HG02798 (cell line): Measurements from ENCODE around the gene MTG1.
"Not testable (repeated sequence)": the region's sequence is repeated elsewhere in the genome, so short reads cannot be mapped to it uniquely, and the experiment has no call there.

Experiments
- ATAC-seq: cut with Tn5 transposase; IDR thresholded peaks from one replicate; pipeline ENCODE4 v1.9.1; 2021; ENCODE audit warnings: mild to moderate bottlenecking; ENCODE audit not compliant: unreplicated experiment, poor library complexity

MTG1 gene

DNA sequence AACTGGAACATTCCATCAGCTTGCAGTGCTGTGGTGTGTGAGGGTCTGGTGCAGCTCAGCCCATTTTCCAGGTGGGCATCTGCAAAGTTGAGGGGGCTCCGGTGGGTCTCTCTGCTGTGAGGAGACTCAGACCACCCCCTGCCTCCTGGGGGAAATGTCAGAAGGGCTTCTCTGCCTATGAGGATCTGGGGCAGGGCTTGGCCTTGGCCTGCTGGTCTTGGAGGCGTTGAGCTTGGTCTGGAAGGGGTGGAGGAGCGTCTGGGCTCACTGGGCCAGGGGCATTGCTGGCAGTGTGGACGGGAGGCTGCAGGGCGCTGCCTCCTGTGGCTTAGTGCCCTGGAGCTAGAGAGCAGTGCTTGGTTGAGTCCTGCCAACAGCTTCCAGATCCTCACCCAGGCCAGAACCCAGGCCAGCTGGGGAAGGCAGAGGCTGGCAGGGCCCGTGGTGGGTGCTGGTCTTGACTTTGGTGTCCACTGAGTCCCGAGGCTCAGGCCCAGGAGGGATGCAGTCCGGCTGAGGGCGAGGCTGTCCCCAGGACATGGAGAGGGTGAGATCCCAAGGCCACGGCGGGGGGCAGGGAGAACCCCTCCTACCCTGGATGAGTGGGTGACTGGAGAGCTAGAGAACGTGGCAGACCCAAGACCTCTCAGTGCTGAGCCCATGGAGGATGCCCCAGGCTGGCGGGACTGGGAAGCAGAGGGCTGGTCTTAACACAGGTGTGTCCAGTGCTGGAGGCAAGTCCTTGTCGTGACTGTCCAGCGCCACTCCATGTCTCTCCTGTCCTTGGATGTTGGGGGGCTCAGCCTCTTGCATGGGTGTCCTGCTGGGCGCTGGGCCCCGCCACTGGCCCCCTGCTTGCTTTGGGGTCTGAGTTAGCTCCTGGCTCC, 27.6 kb downstream of the MTG1 start:
- ATAC-seq, result no peak

DNA sequence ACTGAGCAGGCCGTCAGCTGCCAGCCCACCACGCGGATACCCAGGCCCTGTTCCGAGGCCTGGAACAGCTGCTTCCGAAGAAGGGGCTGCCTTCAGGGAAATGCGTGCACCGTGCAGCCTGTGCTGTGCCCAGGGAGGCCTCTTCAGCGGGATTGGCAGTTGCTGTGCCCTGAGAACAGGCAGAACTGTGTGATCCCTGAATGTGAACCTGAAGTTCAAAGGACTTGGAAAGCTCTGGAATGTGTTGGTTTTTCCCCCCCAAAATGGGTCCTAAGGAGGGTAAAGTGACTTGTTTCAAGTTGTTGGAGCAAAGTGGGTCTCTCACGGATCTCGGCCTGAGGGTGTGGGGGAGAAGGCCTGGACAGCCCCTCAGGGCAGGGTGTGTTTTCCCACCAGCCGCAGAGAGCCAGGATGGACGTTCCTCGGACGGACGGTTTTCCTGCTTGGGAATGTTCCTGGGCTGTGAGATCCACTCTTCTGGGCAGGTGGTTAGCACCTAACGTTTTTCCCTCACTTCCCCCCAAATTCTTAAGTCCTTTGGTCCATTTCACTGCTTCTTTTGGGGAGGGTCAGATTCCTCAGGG, 28.4 kb downstream of the MTG1 start:
- no peak for ATAC-seq

DNA sequence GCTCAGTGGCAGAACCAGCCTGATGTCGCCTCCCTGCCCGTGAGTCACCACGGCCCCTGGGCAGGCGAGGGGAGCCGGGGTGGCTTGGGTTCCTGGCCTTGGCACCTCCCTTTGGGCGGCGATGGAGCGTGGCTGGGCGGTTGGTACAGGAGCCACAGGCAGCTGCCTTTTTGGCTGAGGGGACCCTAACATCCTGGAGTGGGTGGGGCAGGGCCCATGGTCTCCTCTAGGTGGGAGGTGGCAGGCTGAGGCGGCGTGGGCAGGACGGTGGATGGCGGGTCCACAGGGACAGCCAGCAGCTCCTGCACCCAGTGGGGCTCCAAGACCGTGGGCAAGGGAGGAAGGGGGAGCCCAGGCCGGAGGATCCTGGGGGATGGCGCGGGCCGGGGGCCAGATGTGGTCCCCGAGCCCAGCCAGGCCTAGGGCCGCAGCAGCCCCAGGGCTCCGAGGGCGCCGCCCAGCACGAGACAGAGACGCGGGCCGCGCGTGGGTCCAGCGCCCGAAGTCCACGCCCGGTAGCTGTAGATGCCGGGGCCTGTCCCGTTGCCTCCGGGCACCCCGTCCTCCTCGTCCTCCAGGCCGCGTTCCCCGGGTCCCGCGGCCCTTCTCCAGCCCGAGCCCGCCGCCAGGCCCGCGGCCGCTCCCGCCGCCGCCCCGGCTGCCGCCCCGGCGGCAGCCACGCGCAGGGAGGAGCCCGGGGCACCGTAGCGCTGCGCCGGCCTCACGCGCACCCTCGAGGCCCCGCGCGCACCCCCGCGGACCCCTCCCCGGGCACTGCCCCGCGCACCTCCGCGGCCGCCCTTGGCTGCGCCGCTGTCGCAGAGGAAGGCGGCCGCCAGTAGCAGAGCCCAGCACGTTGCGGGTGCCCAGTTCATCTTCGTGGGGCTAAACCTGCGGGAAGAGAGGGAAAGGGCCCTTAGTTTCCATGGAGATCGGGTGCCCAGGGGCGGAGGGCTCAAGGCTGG, 29.1 kb downstream of the MTG1 start:
- ATAC-seq, result no peak

DNA sequence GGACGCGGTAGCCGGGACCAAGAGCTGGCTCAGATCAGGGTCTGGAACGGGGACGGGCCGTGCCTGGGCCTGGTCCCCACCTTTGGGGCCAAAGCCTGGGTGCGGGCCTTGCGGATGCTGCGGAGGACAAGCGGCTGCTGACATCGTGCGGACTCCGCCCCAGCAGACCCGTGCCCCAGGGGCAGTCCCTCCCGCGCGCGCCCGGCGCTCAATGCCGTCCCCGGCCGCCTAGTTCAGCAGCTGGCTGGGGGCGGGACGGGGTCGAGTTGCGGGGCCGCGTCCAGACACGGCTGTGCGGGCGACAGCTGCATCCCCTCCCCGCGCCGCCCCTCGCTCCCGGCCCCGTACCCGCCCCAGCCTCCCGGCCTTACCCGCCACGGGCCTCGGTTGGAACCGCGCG, 30.1 kb downstream of the MTG1 start:
- ATAC-seq, result not testable (repeated sequence)

DNA sequence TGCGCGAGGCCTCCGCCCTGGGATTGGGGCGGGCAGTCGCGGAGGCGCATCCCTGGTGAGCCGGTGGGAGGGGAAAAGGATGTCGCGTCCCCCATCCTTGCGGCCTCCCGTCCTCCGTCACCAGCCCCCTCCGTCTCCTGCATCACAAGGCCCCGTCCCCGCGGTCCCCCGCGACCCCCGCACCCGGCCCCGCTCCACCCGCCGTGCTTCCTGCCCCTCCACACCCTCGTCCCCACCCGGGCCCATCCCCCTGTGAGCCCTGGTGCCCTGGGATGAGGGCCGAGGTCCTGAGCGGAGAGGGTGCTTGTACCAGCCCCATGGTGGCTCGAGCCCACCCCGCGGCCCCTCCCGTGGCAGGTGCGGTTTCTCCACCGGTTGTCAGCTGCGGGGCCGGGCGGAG, 30.6 kb downstream of the MTG1 start, which contains the start of gene SPRN:
Gene SPRN, minus strand, starts transcription at position 25 of the 400 bp plus-strand sequence. CDS start 944 bp downstream, outside the sequence.
- not testable (repeated sequence) for ATAC-seq

DNA sequence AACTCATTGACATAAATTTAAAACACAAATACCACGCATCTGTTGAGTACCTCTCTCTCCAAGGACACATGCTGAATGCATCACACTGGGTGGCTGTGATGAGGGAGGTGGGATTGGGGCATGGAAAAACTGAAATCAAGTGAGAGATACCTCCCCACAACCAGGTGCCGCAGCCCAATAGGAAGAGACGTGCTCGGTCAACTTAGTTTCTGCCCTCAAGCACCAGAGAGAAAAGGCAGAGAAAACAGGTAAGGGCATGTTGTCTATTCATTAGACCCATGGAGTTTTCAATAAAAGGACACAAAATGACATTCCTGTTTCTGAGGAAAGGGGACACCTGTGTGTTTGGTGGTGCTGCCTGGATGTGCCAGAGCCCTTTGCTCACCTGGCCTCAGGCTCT, 35.6 kb downstream of the MTG1 start:
- not testable (repeated sequence) for ATAC-seq

DNA sequence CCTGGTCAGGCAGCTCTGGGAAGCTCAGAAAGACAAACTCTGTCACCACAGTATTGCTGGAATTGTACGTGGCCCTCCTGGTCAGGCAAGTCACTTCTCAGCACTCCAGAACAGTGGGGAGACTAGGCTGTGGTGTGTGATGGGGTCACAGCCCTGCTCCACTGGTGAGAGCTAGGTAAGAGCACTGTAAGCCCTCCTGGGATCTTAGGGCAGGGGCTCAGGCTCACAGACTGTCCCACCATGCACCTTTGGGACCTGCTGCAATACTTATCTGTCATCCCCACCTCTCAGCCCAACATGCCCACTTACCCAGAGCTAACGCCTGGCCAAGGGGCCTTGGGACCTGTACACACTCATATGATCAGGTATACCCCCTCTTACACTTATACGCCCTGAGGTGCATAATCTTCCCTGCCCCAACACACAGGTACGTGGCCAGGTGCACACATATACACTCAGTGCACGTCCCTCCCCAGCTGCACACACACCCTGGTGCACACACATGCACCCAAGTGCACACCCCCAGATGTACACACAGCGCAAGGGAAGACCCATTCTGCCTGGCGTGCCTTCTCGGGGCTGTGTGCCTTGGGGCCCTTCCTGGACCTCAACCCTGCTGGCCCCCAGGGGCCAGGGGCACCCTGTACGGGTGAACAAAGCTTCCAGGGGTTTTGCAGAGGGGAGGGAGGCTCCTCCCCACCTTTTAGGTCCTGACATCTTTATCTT, 38.1 kb downstream of the MTG1 start:
- ATAC-seq, result not testable (repeated sequence)

DNA sequence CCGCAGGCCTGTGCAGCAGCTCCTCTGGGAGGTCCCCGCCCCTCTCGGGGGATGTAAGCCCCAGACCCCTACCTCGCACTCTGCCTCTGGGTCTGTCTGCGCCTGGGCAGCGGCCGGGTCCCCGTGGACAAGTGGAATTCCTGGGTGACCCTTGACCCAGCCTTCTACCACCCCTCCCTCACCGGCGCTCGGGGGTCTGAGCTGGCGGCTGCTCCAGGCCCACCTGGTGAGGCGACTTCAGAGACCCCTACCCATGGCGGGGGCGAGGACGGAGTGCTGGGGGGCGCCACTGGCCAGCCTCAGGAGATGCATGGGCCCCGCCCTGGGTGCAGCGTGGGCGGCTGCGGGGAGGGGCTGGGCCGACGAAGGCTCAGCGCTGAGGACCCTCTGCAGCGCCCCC, 38.8 kb downstream of the MTG1 start:
- ATAC-seq, result not testable (repeated sequence)

DNA sequence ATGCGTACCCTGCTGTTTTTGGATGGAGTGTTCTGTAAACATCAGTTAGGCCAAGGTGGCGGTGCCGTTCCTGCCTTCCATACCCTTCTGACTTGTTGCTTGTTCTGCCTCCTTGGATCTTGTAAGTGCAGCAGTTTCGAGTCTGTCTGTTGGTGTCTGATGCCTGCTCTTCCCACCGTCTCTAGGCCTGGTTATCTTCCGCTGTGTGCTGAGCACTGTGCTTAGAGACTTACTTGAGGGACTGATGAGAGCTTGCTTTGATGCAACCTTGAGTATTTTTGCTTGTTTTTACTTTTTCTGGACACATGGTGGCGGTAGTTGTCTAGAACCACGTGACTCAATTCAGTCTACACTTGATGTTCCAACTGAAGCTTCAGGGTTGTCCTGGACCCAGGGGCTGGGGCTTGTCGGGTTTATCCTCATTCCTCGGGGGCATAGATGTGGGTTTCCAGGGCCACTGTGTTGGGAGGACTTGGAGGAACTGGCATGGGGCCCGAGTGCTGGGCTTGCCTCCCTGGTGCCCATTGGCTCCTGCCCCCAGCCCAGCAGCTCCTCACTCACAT, 44.8 kb downstream of the MTG1 start:
- ATAC-seq, result no peak

DNA sequence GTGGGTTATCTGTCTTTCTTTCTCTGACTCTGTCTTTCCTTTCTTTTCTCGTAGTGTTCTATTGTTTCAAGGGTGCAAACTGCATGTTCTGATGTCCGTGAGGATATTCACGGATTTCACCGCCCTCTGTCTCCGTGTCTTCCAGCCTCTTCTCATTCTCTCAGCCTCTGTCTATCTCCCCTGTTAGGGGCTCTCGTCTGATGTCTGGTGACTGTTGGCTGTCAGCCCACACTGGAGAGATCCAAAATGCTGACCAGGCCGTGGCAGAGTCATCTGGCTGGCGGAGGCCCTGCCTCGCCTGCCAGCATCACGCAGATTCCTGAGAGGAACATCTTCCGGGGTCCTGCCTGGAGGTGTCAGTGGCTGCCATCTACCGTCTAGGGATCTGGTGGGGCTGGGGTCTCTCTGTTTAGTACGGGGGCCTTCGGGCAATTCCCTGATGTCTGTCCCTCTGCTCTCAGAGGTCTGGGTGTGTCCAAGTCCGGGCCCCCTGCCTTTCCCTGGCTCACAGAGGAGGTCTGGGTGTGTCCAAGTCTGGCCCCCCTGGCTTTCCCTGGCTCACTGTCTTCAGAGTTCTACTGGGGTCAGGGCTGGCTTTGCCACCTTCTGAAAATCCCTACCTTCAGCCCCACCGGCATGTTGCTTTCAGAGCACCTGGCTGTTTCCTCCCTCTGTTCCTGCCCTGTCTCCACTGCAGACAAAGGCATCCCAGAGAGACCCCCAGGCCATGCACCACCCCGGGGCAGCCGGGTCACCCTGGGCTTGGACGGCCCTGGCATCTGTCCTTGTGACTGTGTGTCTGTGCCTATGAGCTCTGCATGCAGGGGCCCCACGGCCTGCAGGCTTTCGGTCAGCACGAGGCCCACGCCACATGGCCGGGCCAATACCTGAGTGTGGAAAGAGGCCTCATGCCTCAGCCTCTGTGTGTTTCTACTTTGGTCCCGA, 45.8 kb downstream of the MTG1 start:
- ATAC-seq, result no peak

DNA sequence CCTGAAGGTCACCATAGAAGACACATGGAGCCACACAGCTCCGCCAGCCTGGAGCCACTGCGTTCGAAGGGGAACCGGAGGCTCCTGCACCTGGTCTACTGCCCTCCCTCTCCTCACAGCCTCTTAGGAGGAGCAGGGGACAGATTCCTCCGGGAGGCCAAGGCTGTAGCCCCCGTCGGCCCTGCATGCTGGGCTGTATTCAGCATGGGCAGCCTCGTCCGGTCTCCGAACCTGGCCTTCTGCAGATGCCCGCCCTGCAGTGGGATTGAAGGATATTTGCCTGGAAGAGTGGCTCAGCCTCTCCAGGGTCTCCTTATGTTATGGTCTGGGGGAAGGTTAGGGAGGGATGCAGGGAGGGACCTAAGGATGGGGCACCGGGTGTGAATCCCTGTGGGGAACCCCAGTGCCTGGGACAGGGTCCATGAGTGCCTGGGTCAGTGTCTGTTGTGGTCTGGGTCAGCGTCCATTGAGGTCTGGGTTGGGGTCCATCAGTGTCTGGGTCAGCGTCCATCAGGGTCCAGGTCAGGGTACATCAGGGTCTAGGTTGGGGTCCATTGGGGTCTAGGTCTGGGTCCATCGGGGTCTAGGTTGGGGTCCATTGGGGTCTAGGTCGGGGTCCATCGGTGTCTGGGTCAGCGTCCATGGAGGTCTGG, 46.8 kb downstream of the MTG1 start:
- no peak for ATAC-seq

DNA sequence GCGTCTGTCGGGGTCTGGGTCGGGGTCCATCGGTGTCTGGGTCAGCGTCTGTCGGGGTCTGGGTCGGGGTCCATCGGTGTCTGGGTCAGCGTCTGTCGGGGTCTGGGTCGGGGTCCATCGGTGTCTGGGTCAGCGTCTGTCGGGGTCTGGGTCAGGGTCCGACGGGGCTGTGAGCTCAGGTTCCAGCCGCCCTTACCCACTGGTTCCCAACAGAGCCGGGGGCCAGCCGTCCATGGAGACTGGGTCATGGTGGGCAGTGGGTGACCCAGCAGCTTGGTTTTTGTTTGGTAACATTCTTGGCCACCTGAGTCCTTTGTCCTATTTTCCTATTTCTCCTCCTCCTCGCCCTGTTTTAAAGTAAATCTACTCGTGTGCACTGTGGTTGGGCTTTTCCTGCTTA, 47.4 kb downstream of the MTG1 start:
- not testable (repeated sequence) for ATAC-seq

DNA sequence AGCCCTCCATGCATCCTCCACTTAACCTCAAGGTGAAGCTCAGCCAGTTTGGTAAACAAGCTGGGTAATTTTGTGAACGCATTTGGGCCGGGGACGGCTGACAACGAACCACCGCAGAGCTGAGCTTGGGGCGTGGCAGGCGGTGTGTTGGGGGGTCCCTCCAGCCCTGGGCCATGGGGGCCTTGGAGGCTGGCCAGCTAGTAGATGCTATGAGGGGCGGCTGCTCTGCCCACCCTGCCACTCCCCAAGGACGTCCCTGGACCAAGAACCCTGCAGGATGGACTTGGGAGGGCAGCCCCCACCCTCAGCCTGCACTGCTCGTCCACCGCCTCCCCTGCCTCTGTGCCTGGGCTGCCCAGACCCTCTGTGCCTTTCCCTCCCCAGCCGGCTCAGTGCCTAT, 47.8 kb downstream of the MTG1 start:
- ATAC-seq, result no peak

DNA sequence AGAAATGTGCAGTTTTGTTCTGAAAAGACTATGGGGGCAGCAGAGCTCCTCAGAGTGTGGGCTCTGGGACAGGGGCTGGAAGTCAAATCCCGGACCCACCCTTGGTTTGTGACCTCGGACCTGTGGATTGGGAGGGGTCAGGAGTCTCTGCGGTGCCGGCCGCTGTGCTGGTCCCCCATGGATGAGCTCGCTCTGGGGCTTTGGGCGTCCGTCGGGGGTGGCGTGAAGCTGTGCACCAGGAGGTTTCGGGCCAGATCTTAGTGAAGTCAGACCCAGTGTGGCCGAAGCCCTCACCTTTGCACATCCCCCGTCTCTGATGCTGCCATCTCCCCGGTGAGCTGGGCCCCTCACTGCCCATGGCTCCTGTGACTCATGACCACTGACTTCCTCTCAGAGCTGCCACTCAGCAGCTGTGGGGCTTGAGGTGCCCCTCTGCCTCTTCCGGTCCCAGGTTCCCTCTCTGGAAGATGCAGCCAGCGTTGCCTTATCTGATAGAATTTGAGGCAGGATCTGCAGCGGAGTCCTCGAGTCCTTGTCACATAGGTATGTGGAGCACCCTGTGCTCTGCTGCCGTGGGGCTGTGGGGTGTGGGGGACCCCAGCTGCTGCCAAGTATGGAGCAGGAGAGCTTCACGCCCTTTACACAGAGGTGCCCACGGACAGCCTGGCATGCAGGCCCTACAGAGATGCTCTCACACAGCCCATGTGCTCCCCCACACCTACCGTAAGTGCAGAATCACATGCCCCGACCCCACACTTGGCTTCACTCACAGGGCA, 48.4 kb downstream of the MTG1 start:
- no peak for ATAC-seq

DNA sequence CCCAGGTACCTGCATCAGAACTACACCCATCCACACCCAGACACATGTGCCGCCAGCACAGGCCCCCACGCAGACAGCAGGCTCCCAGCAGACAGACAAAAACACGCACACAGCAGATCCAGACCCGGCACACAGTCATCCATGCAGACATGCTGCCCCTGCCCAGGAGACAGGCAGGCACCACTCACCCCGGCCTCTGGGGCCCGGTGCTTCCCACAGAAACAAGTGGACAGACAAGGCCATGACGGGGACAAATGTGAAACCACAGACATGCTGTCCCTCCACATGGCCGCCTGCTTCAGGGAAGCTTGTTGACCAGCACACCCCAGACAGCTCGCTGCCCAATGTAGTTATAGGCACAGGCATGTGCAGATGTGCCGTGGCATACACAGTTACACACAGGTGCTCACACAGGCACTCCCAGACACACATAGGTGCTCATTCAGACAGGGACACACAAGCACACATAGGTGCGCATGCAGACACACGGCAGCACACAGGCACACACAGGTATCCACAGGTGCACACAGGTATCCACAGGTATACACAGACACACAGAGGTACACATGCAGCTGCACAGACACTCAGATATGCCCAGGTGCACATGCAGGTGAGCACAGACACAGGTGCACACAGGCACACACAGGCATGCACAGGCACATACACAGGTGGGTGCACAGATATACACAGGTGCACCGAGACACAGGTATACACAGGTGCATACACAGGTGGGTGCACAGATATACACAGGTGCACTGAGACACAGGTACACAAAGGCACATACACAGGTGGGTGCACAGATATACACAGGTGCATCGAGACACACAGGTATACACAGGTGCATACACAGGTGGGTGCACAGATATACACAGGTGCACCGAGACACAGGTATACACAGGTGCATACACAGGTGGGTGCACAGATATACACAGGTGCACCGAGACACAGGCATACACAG, 49.3 kb downstream of the MTG1 start:
- no peak for ATAC-seq
